Suprapubic skin (tissue), 3 donors: ENCODE data around the gene OTUD7B.

Experiments
- EP300 ChIP-seq: sonication (generic); formaldehyde crosslinking; IDR thresholded peaks from one replicate; pipeline ENCODE4 v1.6.1; 2017; ENCODE audit warnings: antibody characterized with exemption
- POLR2A ChIP-seq, 2 donors: fragments of 450-650 bp; IDR thresholded peaks; one replicate each; pipeline ENCODE4 v1.6.1; 2017; ENCODE audit warnings: antibody characterized with exemption in 2 of 2, mild to moderate bottlenecking in 2 of 2, moderate library complexity in 2 of 2
- TF ChIP-seq, protein P1 (sequence below), 2 donors: fragments of 200-600 bp in 1 of 2; fragments of 450-650 bp in 1 of 2; sonication (generic) in 1 of 2; IDR thresholded peaks; one replicate each; pipeline ENCODE4 v1.5.1; 2016 to 2019; ENCODE audit warnings: antibody characterized with exemption in 2 of 2, mild to moderate bottlenecking in 1 of 2, moderate library complexity in 1 of 2

DNA sequence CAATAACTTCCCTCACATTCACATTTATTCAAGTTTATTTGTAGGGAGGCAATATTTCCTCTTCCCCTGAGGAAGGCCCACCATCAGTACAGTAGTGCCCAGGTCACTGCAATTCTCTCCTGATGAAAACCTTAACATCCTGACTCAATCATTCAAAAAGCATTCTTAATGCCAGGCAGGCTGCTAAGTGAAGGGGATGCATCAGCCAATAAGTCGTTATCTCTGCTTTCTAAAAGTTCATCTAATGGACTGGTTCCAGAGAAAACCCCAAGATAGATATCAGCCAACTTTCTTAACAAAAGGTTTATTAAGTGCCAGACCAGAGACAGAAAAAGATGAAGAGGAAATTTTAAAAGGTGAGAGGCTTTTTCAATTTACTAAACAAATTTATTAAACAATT lies 17.3 kb downstream of the OTUD7B start:
- TF ChIP-seq POLR2A (IDR thresholded peaks at IDR 0.05) = no peak
- TF ChIP-seq, protein P1, sequence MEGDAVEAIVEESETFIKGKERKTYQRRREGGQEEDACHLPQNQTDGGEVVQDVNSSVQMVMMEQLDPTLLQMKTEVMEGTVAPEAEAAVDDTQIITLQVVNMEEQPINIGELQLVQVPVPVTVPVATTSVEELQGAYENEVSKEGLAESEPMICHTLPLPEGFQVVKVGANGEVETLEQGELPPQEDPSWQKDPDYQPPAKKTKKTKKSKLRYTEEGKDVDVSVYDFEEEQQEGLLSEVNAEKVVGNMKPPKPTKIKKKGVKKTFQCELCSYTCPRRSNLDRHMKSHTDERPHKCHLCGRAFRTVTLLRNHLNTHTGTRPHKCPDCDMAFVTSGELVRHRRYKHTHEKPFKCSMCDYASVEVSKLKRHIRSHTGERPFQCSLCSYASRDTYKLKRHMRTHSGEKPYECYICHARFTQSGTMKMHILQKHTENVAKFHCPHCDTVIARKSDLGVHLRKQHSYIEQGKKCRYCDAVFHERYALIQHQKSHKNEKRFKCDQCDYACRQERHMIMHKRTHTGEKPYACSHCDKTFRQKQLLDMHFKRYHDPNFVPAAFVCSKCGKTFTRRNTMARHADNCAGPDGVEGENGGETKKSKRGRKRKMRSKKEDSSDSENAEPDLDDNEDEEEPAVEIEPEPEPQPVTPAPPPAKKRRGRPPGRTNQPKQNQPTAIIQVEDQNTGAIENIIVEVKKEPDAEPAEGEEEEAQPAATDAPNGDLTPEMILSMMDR (IDR thresholded peaks at IDR 0.05) = no peak
- no peak for TF ChIP-seq EP300
